Naive thymus-derived CD8-positive, alpha-beta T cell (primary cell): ENCODE measurements around the gene PKD2. TPM values are rescaled to one million over a fixed set of nuclear protein-coding genes. Genes with fewer than 3 reads are reported as not detected.
A peak's percentile ranks its signal among the peaks of the same experiment; 100 is the strongest.
"Not testable (repeated sequence)": the region's sequence is repeated elsewhere in the genome, so short reads cannot be mapped to it uniquely, and the experiment has no call there.

Source experiments
- ATAC-seq, 2 donors: fragments of 150-1000 bp; cut with Tn5 transposase in 1 of 2; sonication (Bioruptor Pico), chemical (Tn5 transposase) in 1 of 2; 1 replicate in 1 of 2; 2 replicates in 1 of 2; pipeline ENCODE4 v1.10.0; 2021; ENCODE audit warnings: mild to moderate bottlenecking in 2 of 2, moderate library complexity in 2 of 2
- POLR2A ChIA-PET: fragments of 350-600 bp; sonication (Branson Sonifier 250); formaldehyde crosslinking; loops from one replicate; lab custom pipeline; 2021; ENCODE audit warnings: antibody characterized with exemption; lab: Charles Lee
- DNase-seq, 10 donors: peaks; one replicate each; pipeline versions ENCODE4 v3.0.0 to v3.0.0-alpha.2; 2020 to 2022
- H3K27ac Mint-ChIP-seq, 10 donors: one replicate each; pipeline ENCODE4 v1.8.0; 2020 to 2022; ENCODE audit warnings: mild to moderate bottlenecking in 10 of 10, mixed read lengths in 10 of 10, moderate library complexity in 4 of 10, inconsistent platforms in 1 of 10
- H3K27me3 Mint-ChIP-seq, 5 donors: one replicate each; pipeline ENCODE4 v1.8.0; 2021 to 2022; ENCODE audit warnings: mixed read lengths in 5 of 5
- H3K36me3 Mint-ChIP-seq, 3 donors: one replicate each; pipeline ENCODE4 v1.8.0; 2020 to 2022; ENCODE audit warnings: mixed read lengths in 3 of 3, mild to moderate bottlenecking in 2 of 3, inconsistent platforms in 1 of 3
- H3K4me1 Mint-ChIP-seq, 4 donors: one replicate each; pipeline ENCODE4 v1.8.0; 2021 to 2022; ENCODE audit warnings: mixed read lengths in 4 of 4
- H3K4me3 Mint-ChIP-seq, 10 donors: one replicate each; pipeline ENCODE4 v1.8.0; 2020 to 2022; ENCODE audit warnings: mild to moderate bottlenecking in 10 of 10, mixed read lengths in 10 of 10, moderate library complexity in 6 of 10, inconsistent platforms in 1 of 10
- H3K9me3 Mint-ChIP-seq, 9 donors: one replicate each; pipeline ENCODE4 v1.8.0; 2020 to 2022; ENCODE audit warnings: mixed read lengths in 9 of 9, mild to moderate bottlenecking in 3 of 9, inconsistent platforms in 1 of 9, moderate library complexity in 1 of 9
- polyA plus RNA-seq, 3 donors: library from polyadenylated mRNA; unstranded; fragments of 300-500 nt; fragmentation: Illumina TruSeq; gene quantifications; one replicate each; pipeline ENCODE4 v1.2.3, GENCODE V29; 2021
- total RNA-seq, 8 experiments: library from RNA in 2 of 8; stranded (reverse) in 2 of 8; gene quantifications; one replicate each; pipeline ENCODE4 v1.2.3 and lab custom pipeline; 2021 to 2026

Gene PKD2
- total and polyA plus RNA-seq, 5 experiments from 2014 or later: 1.4 to 9.6 (median 5.8) TPM

GRCh38 chr4:88115587-88115986, 108.2 kb downstream of the PKD2 start:
- H3K4me1 Mint-ChIP-seq: peaks cover 0 to 5% (median 0%) of the 10 kb centered on the region in 4 donors
- POLR2A ChIA-PET: no interaction called here
- ATAC-seq (no peak), DNase-seq (no peak)
- peak overlapping the region in 1 of 10 donors; percentile 2 for H3K27ac Mint-ChIP-seq
- H3K27me3 Mint-ChIP-seq: no peaks in the 10 kb centered on the region
- H3K9me3 Mint-ChIP-seq: peaks cover 1 to 27% (median 17%) of the 10 kb centered on the region in 9 donors
- no peak overlapping the region for H3K4me3 Mint-ChIP-seq
- H3K36me3 Mint-ChIP-seq: peaks cover 7 to 15% (median 8%) of the 10 kb centered on the region in 3 donors

- POLR2A ChIA-PET: no interaction called here
- Mint-ChIP-seq H3K36me3 (peaks cover 7 to 29% (median 18%) of the 10 kb centered on the region in 3 donors), H3K9me3 (peaks cover 7 to 45% (median 28%) of the 10 kb centered on the region in 9 donors)
Observed at GRCh38 chr4:88119943-88120342, 112.5 kb downstream of the PKD2 start.

GRCh38 chr4:88122260-88122659, 114.8 kb downstream of the PKD2 start:
- H3K4me3 Mint-ChIP-seq, DNase-seq, ATAC-seq, H3K27ac Mint-ChIP-seq, H3K4me1 Mint-ChIP-seq, POLR2A ChIA-PET: not testable (repeated sequence)
- H3K27me3 Mint-ChIP-seq: peaks cover 3 to 14% (median 7%) of the 10 kb centered on the region in 5 donors
- H3K9me3 Mint-ChIP-seq: peaks cover 7 to 49% (median 30%) of the 10 kb centered on the region in 9 donors
- peaks cover 7 to 29% (median 18%) of the 10 kb centered on the region in 3 donors for H3K36me3 Mint-ChIP-seq

More at GRCh38 chr4:88119943-88120342, 112.5 kb downstream of the PKD2 start:
- DNase-seq (no peak), ATAC-seq (no peak)
- peaks cover 0 to 5% (median 0%) of the 10 kb centered on the region in 4 donors for H3K4me1 Mint-ChIP-seq
- H3K4me3 Mint-ChIP-seq: no peak overlapping the region
- no peak overlapping the region for H3K27ac Mint-ChIP-seq
- H3K27me3 Mint-ChIP-seq: peaks cover 3 to 9% (median 7%) of the 10 kb centered on the region in 5 donors

Other genes starting within 250 kb of the PKD2 start
- not detected for gene IBSP, start 208.1 kb upstream of the PKD2 start, total RNA-seq
- gene IBSP, start 208.1 kb upstream of the PKD2 start, polyA plus RNA-seq: not detected
- not detected for gene MEPE, start 174.7 kb upstream of the PKD2 start, total RNA-seq
- not detected for gene MEPE, start 174.7 kb upstream of the PKD2 start, polyA plus RNA-seq
- gene SPP1, start 31.9 kb upstream of the PKD2 start, total RNA-seq: 1 to 10 TPM; 6.7 to 8.7 TPM
- not detected for gene SPP1, start 31.9 kb upstream of the PKD2 start, polyA plus RNA-seq
- gene ABCG2, start 151.0 kb downstream of the PKD2 start, total RNA-seq: under 1 TPM; 0.33 to 0.73 TPM
- under 1 TPM in 2 of 3 donors, not detected in 1; 0.15 to 0.24 TPM for gene ABCG2, start 151.0 kb downstream of the PKD2 start, polyA plus RNA-seq